NB4 (cell line): ENCODE data around the gene MAGEF1.

ENCODE experiments used
- CTCF ChIP-seq: IDR thresholded peaks from one replicate; pipeline ENCODE4 v1.5.1; 2012; ENCODE audit warnings: low read depth, low read length
- MAX ChIP-seq: IDR thresholded peaks from 2 replicates; pipeline ENCODE4 v1.6.1; 2011; ENCODE audit warnings: low read depth, low read length
- MYC ChIP-seq: IDR thresholded peaks from 2 replicates; pipeline ENCODE4 v1.6.1; 2011; ENCODE audit warnings: low read depth, low read length
- POLR2A ChIP-seq: IDR thresholded peaks from 2 replicates; pipeline ENCODE4 v1.6.1; 2011; ENCODE audit warnings: mild to moderate bottlenecking; ENCODE audit not compliant: insufficient read length; ENCODE audit errors: extremely low read depth

- TF ChIP-seq MAX (no peak), CTCF (no peak), MYC (no peak), POLR2A (no peak)
Measured at GRCh38 chr3:184678317-184679055, 33.4 kb downstream of the MAGEF1 start.
